ENCODE data around the gene TCEANC2.

DNA sequence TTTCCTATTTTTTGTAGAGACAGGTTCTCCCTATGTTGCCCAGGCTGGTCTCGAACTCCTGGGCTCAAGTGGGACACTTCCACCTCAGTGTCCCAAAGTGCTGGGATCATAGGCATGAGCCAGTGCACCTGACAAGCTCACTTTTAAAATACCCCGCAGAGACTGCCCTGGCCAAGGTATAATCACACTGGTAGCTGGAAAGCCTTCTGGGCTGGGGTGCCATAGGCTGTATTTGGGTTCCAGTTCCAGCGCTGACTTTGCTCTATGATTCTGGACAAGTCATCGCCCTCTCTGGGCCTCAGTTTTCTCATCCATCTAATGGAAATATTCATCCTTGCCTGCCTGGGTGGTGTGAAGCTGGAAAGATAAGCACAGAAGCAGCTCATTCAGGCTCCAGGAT is 45.8 kb upstream of the TCEANC2 start:
- TF ChIP-seq POLR2A (IDR thresholded peaks at IDR 0.05) (no peak), POLR2AphosphoS5 (IDR thresholded peaks at IDR 0.05) (no peak)
